ENCODE data around the gene SALL2.
A peak's percentile ranks its signal among the peaks of the same experiment; 100 is the strongest.

Gene SALL2

GRCh38 chr14:21486640-21487087 lies 39.5 kb downstream of the SALL2 start:
- no peak for DNase-seq (ENCODE audit: low read depth)
- no peak for TF ChIP-seq CTCF (IDR thresholded peaks at IDR 0.05; ENCODE audit: low read depth, low read length, missing control alignments)
- no peak overlapping the region for H3K4me3 ChIP-seq (ENCODE audit: low read depth, low read length)

GRCh38 chr14:21476925-21477681 lies 49.0 kb downstream of the SALL2 start, which contains the start of the genes RAB2B and TOX4:
Gene RAB2B, minus strand, starts transcription at chr14:21476959. Its CDS starts 87 bp downstream, at chr14:21476872.
Gene TOX4, plus strand, starts transcription at chr14:21477195. Its CDS starts 84 bp downstream, at chr14:21477279.
- peak; percentile 94 for TF ChIP-seq CTCF (IDR thresholded peaks at IDR 0.05; ENCODE audit: low read depth, low read length, missing control alignments)
- peak; percentile 97 for DNase-seq (ENCODE audit: low read depth)
- H3K4me3 ChIP-seq (ENCODE audit: low read depth, low read length): peak within 1 kb of the TSS; percentile 91

GRCh38 chr14:21476523-21476924 lies 49.6 kb downstream of the SALL2 start:
- no peak for DNase-seq (ENCODE audit: low read depth)
- peak overlapping the region; percentile 91 for H3K4me3 ChIP-seq (ENCODE audit: low read depth, low read length)
- TF ChIP-seq CTCF (IDR thresholded peaks at IDR 0.05; ENCODE audit: low read depth, low read length, missing control alignments): no peak

- TF ChIP-seq CTCF (IDR thresholded peaks at IDR 0.05; ENCODE audit: low read depth, low read length, missing control alignments): no peak
- peak overlapping the region; percentile 91 for H3K4me3 ChIP-seq (ENCODE audit: low read depth, low read length)
- no peak for DNase-seq (ENCODE audit: low read depth)
These were observed 50.2 kb downstream of the SALL2 start for GRCh38 chr14:21475767-21476522.

Measured in GM12864 (cell line).